Fibroblast of pulmonary artery (primary cell): ENCODE results near the gene HLA-DRB5.
"Not testable (repeated sequence)": the region's sequence is repeated elsewhere in the genome, so short reads cannot be mapped to it uniquely, and the experiment has no call there.

Experiments used
- DNase-seq: peaks from one replicate; pipeline ENCODE4 v3.0.0-alpha.2; 2010; ENCODE audit warnings: low read depth
- H3K4me3 ChIP-seq: replicated peaks from 2 replicates; pipeline ENCODE4 v1.5.1; 2011; ENCODE audit warnings: low read depth, mild to moderate bottlenecking, control low read depth, low read length, moderate library complexity
- TF ChIP-seq, protein P1 (sequence below): IDR thresholded peaks from 2 replicates; pipeline ENCODE4 v1.5.1; 2011; ENCODE audit warnings: mild to moderate bottlenecking, control low read depth, low read length, inconsistent platforms; ENCODE audit errors: missing control alignments

The HLA-DRB5 gene

DNA sequence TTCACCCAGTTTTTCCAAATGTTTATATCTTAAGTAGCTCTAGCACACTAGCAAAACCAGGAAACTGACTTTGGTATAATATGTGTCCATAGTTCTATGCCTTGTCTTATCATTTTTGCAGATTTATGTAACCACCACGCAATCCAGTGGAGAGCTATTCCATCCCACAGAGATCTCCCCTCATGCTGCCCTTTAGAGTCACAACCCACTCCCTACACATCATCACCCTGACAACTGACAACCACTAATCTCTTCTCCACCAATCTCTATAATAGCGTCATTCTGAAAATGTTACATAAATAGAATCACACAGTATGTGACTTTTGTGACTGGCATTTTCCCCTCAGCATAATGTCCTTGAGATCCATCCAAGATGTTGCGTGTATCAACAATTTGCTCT is 29.1 kb downstream of the HLA-DRB5 start:
- no peak overlapping the region for H3K4me3 ChIP-seq
- no peak for DNase-seq
- TF ChIP-seq, protein P1, sequence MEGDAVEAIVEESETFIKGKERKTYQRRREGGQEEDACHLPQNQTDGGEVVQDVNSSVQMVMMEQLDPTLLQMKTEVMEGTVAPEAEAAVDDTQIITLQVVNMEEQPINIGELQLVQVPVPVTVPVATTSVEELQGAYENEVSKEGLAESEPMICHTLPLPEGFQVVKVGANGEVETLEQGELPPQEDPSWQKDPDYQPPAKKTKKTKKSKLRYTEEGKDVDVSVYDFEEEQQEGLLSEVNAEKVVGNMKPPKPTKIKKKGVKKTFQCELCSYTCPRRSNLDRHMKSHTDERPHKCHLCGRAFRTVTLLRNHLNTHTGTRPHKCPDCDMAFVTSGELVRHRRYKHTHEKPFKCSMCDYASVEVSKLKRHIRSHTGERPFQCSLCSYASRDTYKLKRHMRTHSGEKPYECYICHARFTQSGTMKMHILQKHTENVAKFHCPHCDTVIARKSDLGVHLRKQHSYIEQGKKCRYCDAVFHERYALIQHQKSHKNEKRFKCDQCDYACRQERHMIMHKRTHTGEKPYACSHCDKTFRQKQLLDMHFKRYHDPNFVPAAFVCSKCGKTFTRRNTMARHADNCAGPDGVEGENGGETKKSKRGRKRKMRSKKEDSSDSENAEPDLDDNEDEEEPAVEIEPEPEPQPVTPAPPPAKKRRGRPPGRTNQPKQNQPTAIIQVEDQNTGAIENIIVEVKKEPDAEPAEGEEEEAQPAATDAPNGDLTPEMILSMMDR, result no peak

DNA sequence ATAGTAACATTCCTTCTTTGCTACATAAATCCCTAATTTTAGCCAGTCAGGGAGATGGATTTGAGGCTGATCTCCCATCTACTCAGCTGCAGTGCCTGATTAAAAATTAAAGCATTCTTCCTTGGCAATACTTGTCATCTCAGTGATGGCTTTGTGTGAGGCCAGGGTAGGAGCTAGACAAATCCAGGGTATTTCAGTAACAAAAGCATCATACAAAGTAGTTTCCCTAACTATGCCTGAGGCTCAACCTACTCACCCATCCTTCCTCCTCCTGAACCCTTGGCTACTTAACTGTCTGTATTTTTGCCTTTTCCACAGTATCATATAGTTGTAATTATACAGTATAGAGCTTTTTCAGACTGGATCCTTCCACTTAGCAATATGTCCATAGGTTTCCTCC is 37.7 kb downstream of the HLA-DRB5 start:
- TF ChIP-seq, protein P1, result no peak
- no peak overlapping the region for H3K4me3 ChIP-seq

DNA sequence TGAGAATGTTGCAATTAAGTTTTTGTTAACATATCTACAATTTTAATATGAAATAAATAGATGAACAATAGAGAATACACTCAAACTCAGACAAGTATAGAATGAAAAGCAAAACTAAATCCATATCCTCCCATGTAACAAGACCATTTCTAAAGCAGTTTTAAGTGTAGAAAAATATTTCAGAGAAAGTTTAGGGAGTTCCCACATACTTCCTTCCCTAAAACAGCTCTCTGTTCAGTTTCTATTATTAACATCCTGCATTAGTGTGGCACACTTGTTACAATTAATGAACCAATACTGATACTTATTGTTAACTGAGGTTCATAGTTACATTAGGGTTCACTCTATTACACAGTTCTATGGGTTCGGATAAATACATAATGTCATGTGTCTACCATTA is 38.4 kb downstream of the HLA-DRB5 start:
- no peak for DNase-seq
- TF ChIP-seq, protein P1, result no peak
- H3K4me3 ChIP-seq, result no peak overlapping the region

More for the DNA sequence above, 37.7 kb downstream of the HLA-DRB5 start:
- DNase-seq, result no peak

DNA sequence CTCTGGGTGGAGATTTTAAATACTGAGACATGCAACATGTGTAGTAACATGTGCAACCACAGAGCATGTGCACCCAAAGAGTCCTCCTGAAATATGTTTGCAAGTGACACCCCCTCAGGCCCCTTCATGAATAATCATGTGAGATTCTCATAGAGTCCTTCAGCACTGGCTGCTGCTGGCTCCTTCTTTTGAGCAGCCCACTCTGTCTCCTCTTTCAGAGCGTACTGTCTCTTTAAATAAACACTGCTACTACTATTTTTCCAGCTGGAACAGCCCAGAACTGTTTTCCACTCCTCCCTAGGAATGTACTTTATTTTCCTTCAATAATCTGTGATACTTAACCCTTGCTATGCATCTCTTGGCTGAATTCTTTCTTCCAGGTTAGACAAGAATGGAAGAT is 42.0 kb downstream of the HLA-DRB5 start:
- H3K4me3 ChIP-seq, result no peak overlapping the region
- TF ChIP-seq, protein P1, result no peak
- DNase-seq, result no peak

DNA sequence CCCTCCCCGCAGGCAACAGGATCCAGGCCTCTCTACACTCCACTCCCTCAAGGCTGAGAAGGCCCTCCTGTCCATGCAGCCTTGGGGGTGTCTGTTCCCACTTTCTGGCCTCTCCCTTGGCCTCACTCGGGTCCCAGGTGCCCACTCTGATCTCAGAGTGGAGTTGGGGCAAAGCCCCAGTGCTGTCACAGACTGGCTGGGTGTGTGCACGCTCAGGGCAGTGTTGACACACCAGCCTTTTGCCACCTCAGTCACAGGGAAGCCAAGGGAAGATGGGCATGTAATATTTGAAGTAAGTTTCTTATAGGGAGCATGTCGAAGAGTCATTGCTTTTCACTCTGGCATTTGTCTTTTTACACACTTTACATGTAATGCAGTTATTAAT is 45.5 kb downstream of the HLA-DRB5 start:
- DNase-seq, result no peak
- TF ChIP-seq, protein P1, result no peak
- H3K4me3 ChIP-seq, result no peak overlapping the region

DNA sequence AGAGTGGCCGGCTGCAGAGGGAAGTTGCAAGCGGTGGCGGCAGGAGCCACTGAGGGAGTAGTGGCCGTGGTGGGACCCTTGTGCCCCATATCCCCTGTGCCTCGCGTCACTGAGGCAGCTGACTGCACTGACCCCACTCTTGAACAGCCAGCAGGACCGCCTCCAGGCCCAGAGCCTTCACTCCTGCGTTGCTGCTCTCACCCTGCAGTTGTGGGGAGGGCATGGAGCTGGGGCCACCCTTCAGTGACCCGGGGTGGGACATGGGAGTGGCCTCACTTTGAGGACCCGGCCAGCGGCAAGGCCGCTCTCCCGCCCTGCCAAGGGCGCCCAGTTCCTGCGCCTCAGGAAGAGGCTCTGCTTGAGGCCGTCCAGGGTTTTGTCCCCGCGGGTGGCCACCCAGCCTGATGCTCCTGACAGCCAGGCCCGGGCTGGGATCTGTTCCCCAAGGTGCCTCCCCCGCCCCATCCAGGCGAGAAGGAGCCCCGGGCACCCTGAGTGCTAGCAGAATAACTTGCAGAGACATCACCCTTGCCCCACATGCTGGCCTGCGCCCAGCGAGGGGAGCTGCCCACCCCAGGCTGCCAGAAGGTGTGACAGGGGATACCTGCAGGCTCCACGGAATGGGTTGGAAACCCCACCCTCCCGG is 46.0 kb downstream of the HLA-DRB5 start:
- no peak for DNase-seq
- no peak overlapping the region for H3K4me3 ChIP-seq
- TF ChIP-seq, protein P1, result no peak

DNA sequence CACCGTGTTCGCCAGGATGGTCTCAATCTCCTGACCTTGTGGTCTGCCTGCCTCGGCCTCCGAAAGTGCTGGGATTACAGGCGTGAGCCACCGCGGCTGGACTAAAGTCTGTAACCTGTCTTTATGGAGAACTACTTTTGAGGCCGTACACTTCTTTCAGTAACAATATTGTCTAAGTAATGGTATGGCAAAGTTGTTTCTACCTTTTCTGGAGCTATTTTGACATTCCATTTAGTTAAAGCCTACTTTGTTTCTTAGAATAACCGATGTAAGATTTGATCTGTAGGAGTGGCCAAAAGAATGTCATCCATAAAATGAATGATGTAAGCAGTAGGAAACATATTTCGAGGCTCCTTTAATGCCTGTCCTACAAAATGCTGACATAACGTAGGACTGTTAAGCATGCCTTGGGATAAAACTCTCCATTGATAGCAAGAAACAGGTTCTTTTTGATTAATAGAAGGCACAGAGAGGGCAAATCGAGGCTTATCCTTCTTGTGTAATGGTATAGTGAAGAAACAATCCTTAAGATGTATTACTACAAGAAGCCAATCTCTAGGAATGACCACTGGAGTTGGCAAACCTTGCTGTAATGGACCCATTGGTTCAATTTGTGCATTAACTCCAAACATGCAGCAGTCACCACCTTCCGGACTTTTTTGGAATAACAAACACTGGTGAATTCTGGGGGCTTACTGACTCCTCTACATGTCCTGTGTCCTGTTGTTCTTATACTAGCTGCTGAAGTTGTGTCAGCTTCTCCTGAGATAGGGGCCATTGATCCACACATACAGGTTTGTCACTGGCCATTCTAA is 54.5 kb downstream of the HLA-DRB5 start:
- no peak for DNase-seq
- TF ChIP-seq, protein P1, result no peak
- H3K4me3 ChIP-seq, result no peak overlapping the region

DNA sequence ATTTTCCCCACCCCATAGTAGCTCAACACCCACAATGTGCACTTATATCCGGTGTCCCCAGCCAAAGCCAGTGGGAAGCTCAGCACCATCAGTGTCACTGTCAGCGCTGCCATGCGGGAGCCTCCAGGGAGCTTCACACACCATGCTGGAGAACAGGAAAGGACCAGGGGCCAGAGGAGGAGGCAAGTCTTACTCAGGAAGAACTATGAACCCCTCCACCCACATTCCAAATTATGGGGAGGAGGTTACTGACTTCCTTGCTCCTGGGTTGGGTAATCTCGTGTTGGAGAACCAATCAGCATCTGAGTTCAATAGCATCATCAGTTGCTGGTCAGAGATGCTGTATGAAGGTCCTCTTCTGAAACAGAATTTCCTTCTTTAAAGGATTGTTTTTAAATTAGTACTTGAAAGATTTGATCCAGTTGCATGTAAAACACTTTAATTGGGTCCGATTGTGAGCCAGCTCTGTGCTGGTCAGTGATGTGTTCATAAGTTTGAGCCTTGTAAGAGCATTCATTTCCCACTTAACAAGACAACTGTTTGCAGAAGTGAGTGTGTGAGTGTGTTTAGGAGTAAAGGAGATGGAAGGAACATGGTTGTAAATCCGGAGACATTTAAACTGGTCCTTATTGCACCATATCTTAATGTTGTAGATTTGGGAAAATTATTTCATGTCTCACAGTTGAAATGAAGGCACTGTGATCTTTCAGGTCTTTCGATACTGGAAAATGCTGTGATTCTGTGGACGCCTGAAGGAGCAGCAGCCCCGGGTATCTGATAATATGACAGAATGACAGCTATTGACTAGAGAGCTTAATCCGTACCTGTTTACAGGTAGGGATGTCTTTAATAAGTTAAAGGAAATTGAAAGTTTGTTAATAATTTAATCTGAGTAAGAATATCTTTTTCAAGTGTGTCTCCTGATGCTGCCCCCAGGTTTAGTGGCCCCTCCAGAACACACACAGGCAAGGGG is 56.4 kb downstream of the HLA-DRB5 start:
- not testable (repeated sequence) for DNase-seq, H3K4me3 ChIP-seq
